ENCODE measurements around the gene CRYGC.

- TF ChIP-seq CTCF (IDR thresholded peaks at IDR 0.05) (no peak), EZH2 (IDR thresholded peaks at IDR 0.05) (no peak)
These were observed 46.2 kb upstream of the CRYGC start for GRCh38 chr2:208175840-208176153.

Data from neural progenitor cell (in vitro differentiated cells).